ENCODE results near the gene RELA. TPM values are rescaled to one million over a fixed set of nuclear protein-coding genes. Genes with fewer than 3 reads are reported as not detected.
A peak's percentile ranks its signal among the peaks of the same experiment; 100 is the strongest.

RELA gene
- total and polyA plus RNA-seq, 2 experiments from 2014 or later = 18.5 to 22.8 TPM

GRCh38 chr11:65617136-65617850, 45.4 kb downstream of the RELA start:
- no peak for TF ChIP-seq POLR2AphosphoS5 (IDR thresholded peaks at IDR 0.05; ENCODE audit: low read depth)
- no peak for TF ChIP-seq EZH2phosphoT487 (IDR thresholded peaks at IDR 0.05; ENCODE audit: unreplicated experiment)
- TF ChIP-seq JUNB (IDR thresholded peaks at IDR 0.05; ENCODE audit: unreplicated experiment) = no peak
- TF ChIP-seq ZNF462 (CRISPR knock-in tag; IDR thresholded peaks at IDR 0.05) = no peak
- TF ChIP-seq, protein P1, sequence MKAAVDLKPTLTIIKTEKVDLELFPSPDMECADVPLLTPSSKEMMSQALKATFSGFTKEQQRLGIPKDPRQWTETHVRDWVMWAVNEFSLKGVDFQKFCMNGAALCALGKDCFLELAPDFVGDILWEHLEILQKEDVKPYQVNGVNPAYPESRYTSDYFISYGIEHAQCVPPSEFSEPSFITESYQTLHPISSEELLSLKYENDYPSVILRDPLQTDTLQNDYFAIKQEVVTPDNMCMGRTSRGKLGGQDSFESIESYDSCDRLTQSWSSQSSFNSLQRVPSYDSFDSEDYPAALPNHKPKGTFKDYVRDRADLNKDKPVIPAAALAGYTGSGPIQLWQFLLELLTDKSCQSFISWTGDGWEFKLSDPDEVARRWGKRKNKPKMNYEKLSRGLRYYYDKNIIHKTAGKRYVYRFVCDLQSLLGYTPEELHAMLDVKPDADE (IDR thresholded peaks at IDR 0.05) = no peak
- no peak for TF ChIP-seq NANOG (IDR thresholded peaks at IDR 0.05; ENCODE audit: borderline replicate concordance)
- TF ChIP-seq ZNF331 (CRISPR knock-in tag; IDR thresholded peaks at IDR 0.05; ENCODE audit: low read depth) = no peak
- TF ChIP-seq STAT1 (IDR thresholded peaks at IDR 0.05; ENCODE audit: unreplicated experiment) = no peak
- no peak for TF ChIP-seq CREB1 (CRISPR knock-in tag; IDR thresholded peaks at IDR 0.05; ENCODE audit: low read depth)
- TF ChIP-seq ZNF114 (CRISPR knock-in tag; IDR thresholded peaks at IDR 0.05) = no peak
- no peak for TF ChIP-seq EZH2 (IDR thresholded peaks at IDR 0.05; ENCODE audit: low read depth, unreplicated experiment)
- TF ChIP-seq, protein P2, sequence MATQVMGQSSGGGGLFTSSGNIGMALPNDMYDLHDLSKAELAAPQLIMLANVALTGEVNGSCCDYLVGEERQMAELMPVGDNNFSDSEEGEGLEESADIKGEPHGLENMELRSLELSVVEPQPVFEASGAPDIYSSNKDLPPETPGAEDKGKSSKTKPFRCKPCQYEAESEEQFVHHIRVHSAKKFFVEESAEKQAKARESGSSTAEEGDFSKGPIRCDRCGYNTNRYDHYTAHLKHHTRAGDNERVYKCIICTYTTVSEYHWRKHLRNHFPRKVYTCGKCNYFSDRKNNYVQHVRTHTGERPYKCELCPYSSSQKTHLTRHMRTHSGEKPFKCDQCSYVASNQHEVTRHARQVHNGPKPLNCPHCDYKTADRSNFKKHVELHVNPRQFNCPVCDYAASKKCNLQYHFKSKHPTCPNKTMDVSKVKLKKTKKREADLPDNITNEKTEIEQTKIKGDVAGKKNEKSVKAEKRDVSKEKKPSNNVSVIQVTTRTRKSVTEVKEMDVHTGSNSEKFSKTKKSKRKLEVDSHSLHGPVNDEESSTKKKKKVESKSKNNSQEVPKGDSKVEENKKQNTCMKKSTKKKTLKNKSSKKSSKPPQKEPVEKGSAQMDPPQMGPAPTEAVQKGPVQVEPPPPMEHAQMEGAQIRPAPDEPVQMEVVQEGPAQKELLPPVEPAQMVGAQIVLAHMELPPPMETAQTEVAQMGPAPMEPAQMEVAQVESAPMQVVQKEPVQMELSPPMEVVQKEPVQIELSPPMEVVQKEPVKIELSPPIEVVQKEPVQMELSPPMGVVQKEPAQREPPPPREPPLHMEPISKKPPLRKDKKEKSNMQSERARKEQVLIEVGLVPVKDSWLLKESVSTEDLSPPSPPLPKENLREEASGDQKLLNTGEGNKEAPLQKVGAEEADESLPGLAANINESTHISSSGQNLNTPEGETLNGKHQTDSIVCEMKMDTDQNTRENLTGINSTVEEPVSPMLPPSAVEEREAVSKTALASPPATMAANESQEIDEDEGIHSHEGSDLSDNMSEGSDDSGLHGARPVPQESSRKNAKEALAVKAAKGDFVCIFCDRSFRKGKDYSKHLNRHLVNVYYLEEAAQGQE (IDR thresholded peaks at IDR 0.05; ENCODE audit: unreplicated experiment) = no peak
- TF ChIP-seq, protein P3, sequence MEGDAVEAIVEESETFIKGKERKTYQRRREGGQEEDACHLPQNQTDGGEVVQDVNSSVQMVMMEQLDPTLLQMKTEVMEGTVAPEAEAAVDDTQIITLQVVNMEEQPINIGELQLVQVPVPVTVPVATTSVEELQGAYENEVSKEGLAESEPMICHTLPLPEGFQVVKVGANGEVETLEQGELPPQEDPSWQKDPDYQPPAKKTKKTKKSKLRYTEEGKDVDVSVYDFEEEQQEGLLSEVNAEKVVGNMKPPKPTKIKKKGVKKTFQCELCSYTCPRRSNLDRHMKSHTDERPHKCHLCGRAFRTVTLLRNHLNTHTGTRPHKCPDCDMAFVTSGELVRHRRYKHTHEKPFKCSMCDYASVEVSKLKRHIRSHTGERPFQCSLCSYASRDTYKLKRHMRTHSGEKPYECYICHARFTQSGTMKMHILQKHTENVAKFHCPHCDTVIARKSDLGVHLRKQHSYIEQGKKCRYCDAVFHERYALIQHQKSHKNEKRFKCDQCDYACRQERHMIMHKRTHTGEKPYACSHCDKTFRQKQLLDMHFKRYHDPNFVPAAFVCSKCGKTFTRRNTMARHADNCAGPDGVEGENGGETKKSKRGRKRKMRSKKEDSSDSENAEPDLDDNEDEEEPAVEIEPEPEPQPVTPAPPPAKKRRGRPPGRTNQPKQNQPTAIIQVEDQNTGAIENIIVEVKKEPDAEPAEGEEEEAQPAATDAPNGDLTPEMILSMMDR (conservative IDR thresholded peaks at IDR 0.05; ENCODE audit: low read depth in 2 of 2) = no peak
- Histone ChIP-seq H3K36me3 (ENCODE audit: insufficient read depth) (no peaks in the 10 kb centered on the region; the same call in 1 of the 2 replicates), H3K4me2 (peak overlapping the region; percentile 97), H3K27me3 (ENCODE audit: insufficient read depth) (no peaks in the 10 kb centered on the region), H3K79me2 (replicated peaks; ENCODE audit: insufficient read depth) (peaks cover 26% of the 10 kb centered on the region), H2AFZ (no peak overlapping the region), H3K4me3 (peak overlapping the region; percentile 58; the same call in 1 of the 2 replicates), H3F3A (replicated peaks; ENCODE audit: low read depth) (peaks cover 5% of the 10 kb centered on the region), H4K20me1 (replicated peaks; ENCODE audit: insufficient read depth) (peaks cover 14% of the 10 kb centered on the region), H3K4me1 (ENCODE audit: insufficient read depth) (peaks cover 12% of the 10 kb centered on the region; the same call in 1 of the 2 replicates), H3K9me2 (ENCODE audit: insufficient read depth) (no peaks in the 10 kb centered on the region), H3K27ac (ENCODE audit: low read depth) (no peak overlapping the region)
- Mint-ChIP-seq H3K9me3 (no peaks in the 10 kb centered on the region; the same call in 2 of the 3 replicates), H3K36me3 (ENCODE audit: low read depth) (peaks cover 23% of the 10 kb centered on the region), H3K27ac (no peak overlapping the region), H3K4me1 (peaks cover 11% of the 10 kb centered on the region), H3K4me3 (peak overlapping the region; percentile 94), H3K27me3 (ENCODE audit: insufficient read depth, low read depth, poor library complexity) (peaks cover 21% of the 10 kb centered on the region)
- DNase-seq (ENCODE audit: low spot score) = no peak
- no peak for ATAC-seq
